Neural cell (in vitro differentiated cells): Measurements from ENCODE around the gene IFNLR1.

Source experiments
- CTCF ChIP-seq: fragments of 450-650 bp; IDR thresholded peaks from 2 replicates; pipeline ENCODE4 v1.5.1; 2014; ENCODE audit warnings: antibody characterized with exemption, mild to moderate bottlenecking, moderate library complexity; ENCODE audit not compliant: poor library complexity, severe bottlenecking
- EP300 ChIP-seq: fragments of 450-650 bp; conservative IDR thresholded peaks from 2 replicates; pipeline ENCODE4 v1.6.1; 2014; ENCODE audit warnings: antibody characterized with exemption, mild to moderate bottlenecking, moderate library complexity; ENCODE audit not compliant: poor library complexity, severe bottlenecking
- EZH2 ChIP-seq: fragments of 200-600, 300-800 bp; shearing (Covaris generic), sonication (generic); IDR thresholded peaks from 2 replicates; pipeline ENCODE4 v1.6.1; 2014; ENCODE audit warnings: antibody characterized with exemption, low read length, borderline replicate concordance, mild to moderate bottlenecking; ENCODE audit not compliant: insufficient read depth, poor library complexity, severe bottlenecking
- POLR2AphosphoS5 ChIP-seq: IDR thresholded peaks from 2 replicates; pipeline ENCODE4 v1.6.1; 2012
- RAD21 ChIP-seq: fragments of 450-650 bp; conservative IDR thresholded peaks from 2 replicates; pipeline ENCODE4 v1.6.1; 2014; ENCODE audit warnings: antibody characterized with exemption, mild to moderate bottlenecking, moderate library complexity
- SMC3 ChIP-seq: fragments of 450-650 bp; conservative IDR thresholded peaks from 2 replicates; pipeline ENCODE4 v1.6.1; 2014; ENCODE audit warnings: antibody characterized with exemption, mild to moderate bottlenecking, moderate library complexity; ENCODE audit not compliant: poor library complexity

- TF ChIP-seq CTCF (no peak), POLR2AphosphoS5 (no peak), EP300 (no peak), SMC3 (no peak), RAD21 (no peak), EZH2 (no peak)
These were observed 21.6 kb downstream of the IFNLR1 start for GRCh38 chr1:24165500-24165899.
